K562 (cell line): ENCODE data around the gene ACSL3. TPM values are rescaled to one million over a fixed set of nuclear protein-coding genes. Genes with fewer than 3 reads are reported as not detected.

Source experiments
- ATF1 ChIP-seq, 2 experiments: fragments of 450-650 bp in 1 of 2; IDR thresholded peaks; 2 replicates each; pipeline ENCODE4 v1.6.1; 2016; ENCODE audit warnings: missing compliant biosample characterization in 1 of 2, missing genetic modification characterization in 1 of 2
- BACH1 ChIP-seq: fragments of 200-800 bp; sonication (Bioruptor generic); IDR thresholded peaks from 2 replicates; pipeline ENCODE4 v1.6.1; 2016; ENCODE audit warnings: missing genetic modification characterization, missing compliant biosample characterization
- BCL6 ChIP-seq: fragments of 250-450 bp; sonication (Bioruptor Pico); IDR thresholded peaks from 2 replicates; pipeline ENCODE4 v1.4.0; 2020
- CC2D1A ChIP-seq: fragments of 450-650 bp; IDR thresholded peaks from 2 replicates; pipeline ENCODE4 v1.6.1; 2017; ENCODE audit warnings: mild to moderate bottlenecking
- CHD4 ChIP-seq: fragments of 200-600 bp; sonication (generic); IDR thresholded peaks from 3 replicates; pipeline ENCODE4 v1.6.1; 2012; ENCODE audit warnings: low read depth, mild to moderate bottlenecking, mixed read lengths, low read length, inconsistent platforms; ENCODE audit not compliant: insufficient read depth, insufficient replicate concordance, poor library complexity, severe bottlenecking
- CTBP1 ChIP-seq: fragments of 450-650 bp; IDR thresholded peaks from 2 replicates; pipeline ENCODE4 v1.6.1; 2016; ENCODE audit warnings: borderline replicate concordance
- E2F8 ChIP-seq: fragments of 450-650 bp; IDR thresholded peaks from 2 replicates; pipeline ENCODE4 v1.7.1; 2018; ENCODE audit warnings: mild to moderate bottlenecking, low read depth; ENCODE audit not compliant: partially characterized antibody
- FOXJ2 ChIP-seq: fragments of 200-800 bp; sonication (Bioruptor generic); IDR thresholded peaks from 2 replicates; pipeline ENCODE4 v1.6.1; 2016; ENCODE audit warnings: missing genetic modification characterization, missing compliant biosample characterization
- GABPA ChIP-seq: fragments of 200-800 bp; sonication (Bioruptor generic); conservative IDR thresholded peaks from 2 replicates; pipeline ENCODE4 v1.6.1; 2016; ENCODE audit warnings: low read depth, missing genetic modification characterization, missing compliant biosample characterization
- HDAC6 ChIP-seq: IDR thresholded peaks from 2 replicates; pipeline ENCODE4 v1.6.1; 2012; ENCODE audit warnings: low read depth, mild to moderate bottlenecking, control low read depth, inconsistent platforms, low read length, moderate library complexity
- L3MBTL2 ChIP-seq: fragments of 450-650 bp; IDR thresholded peaks from 2 replicates; pipeline ENCODE4 v1.6.1; 2016; ENCODE audit warnings: mild to moderate bottlenecking, moderate library complexity
- NFXL1 ChIP-seq: fragments of 450-650 bp; formaldehyde crosslinking; IDR thresholded peaks from 2 replicates; pipeline ENCODE4 v1.4.0; 2021; ENCODE audit warnings: mild to moderate bottlenecking
- PHTF2 ChIP-seq: fragments of 250-450 bp; sonication (Bioruptor Pico); IDR thresholded peaks from 2 replicates; pipeline ENCODE4 v1.5.0; 2021; ENCODE audit warnings: mild to moderate bottlenecking
- POLR2AphosphoS2 ChIP-seq: IDR thresholded peaks from 2 replicates; pipeline ENCODE4 v1.6.1; 2012; ENCODE audit warnings: low read length, improper control_type of control experiment
- RNF2 ChIP-seq: sonication (generic); IDR thresholded peaks from 2 replicates; pipeline ENCODE4 v1.6.1; 2016
- SAFB2 ChIP-seq: fragments of 200-400 bp; formaldehyde crosslinking; IDR thresholded peaks from 2 replicates; pipeline ENCODE4 v1.6.1; 2018; ENCODE audit warnings: borderline replicate concordance, low read length, low read depth, moderate library complexity; ENCODE audit not compliant: severe bottlenecking
- YBX1 ChIP-seq: fragments of 450-650 bp; IDR thresholded peaks from 2 replicates; pipeline ENCODE4 v1.7.1; 2016; ENCODE audit warnings: mild to moderate bottlenecking
- ZFP36 ChIP-seq: fragments of 150-350 bp; IDR thresholded peaks from 2 replicates; pipeline ENCODE4 v1.6.1; 2018; ENCODE audit warnings: low read length, low read depth; ENCODE audit not compliant: partially characterized antibody
- ZNF134 ChIP-seq: fragments of 250-450 bp; sonication (Bioruptor Pico); conservative IDR thresholded peaks from 2 replicates; pipeline ENCODE4 v1.4.0; 2020
- ZNF436 ChIP-seq: fragments of 250-450, 450-650 bp; sonication (Bioruptor Pico); formaldehyde crosslinking; IDR thresholded peaks from 2 replicates; pipeline ENCODE4 v1.7.0; 2020; ENCODE audit warnings: mild to moderate bottlenecking
- ZNF511 ChIP-seq: sonication (generic); formaldehyde crosslinking; IDR thresholded peaks from 2 replicates; pipeline ENCODE4 v1.8.0; 2022; ENCODE audit warnings: mild to moderate bottlenecking, missing genetic modification reagents
- ZNF766 ChIP-seq: fragments of 200-800 bp; sonication (Bioruptor generic); conservative IDR thresholded peaks from 2 replicates; pipeline ENCODE4 v1.6.1; 2016; ENCODE audit warnings: missing genetic modification characterization, missing compliant biosample characterization
- ZSCAN29 ChIP-seq: fragments of 450-650 bp; IDR thresholded peaks from 2 replicates; pipeline ENCODE4 v1.6.1; 2017
- polyA plus RNA-seq, 8 experiments: library from polyadenylated mRNA; depleted of rRNA in 4 of 8; stranded (reverse) in 5 of 8; unstranded in 3 of 8; fragments of >200 nt; fragmentation: Nextera tagmentation in 2 of 8; fragmentation: Illumina TruSeq in 1 of 8; extraction: Ambion mirVana in 2 of 8; extraction: Trizol in 1 of 8; gene quantifications; 2 replicates each; pipeline versions ENCODE4 v1.2.1 to v1.2.3, GENCODE V29; 2011 to 2014; ENCODE audit warnings: inconsistent platforms in 1 of 8, missing spikeins in 1 of 8
- total RNA-seq, 7 experiments: library from RNA; depleted of rRNA in 6 of 7; stranded (reverse); fragments of >200 nt in 6 of 7; fragmentation: Illumina TruSeq in 2 of 7; extraction: Trizol in 2 of 7; gene quantifications; 2 replicates each; pipeline versions ENCODE4 v1.2.1 to v1.2.3, GENCODE V29; 2011 to 2021; ENCODE audit warnings: low replicate concordance in 1 of 7
- TF ChIP-seq, protein P1 (sequence below): sonication (generic); formaldehyde crosslinking; IDR thresholded peaks from 2 replicates; pipeline ENCODE4 v1.4.0; 2020; ENCODE audit warnings: mild to moderate bottlenecking, missing genetic modification reagents

The ACSL3 gene
- total and polyA plus RNA-seq, 9 of the 15 experiments (the other 6 are each of a cell fraction or from before 2014, with no cell fraction given), result 21.3 to 123 (median 85.2) TPM

- TF ChIP-seq FOXJ2 (tag) (0 out of 2 replicates have a peak, but pooled peaks have one; percentile 38), HDAC6 (no peak), CTBP1 (peak; percentile 20; the same call in 1 of the 2 replicates), ZNF134 (no peak), CC2D1A (no peak), YBX1 (no peak), ZNF511 (CRISPR knock-in tag) (no peak), ZNF436 (no peak), CHD4 (no peak), PHTF2 (no peak), BCL6 (CRISPR knock-in tag) (no peak), L3MBTL2 (peak; percentile 66), RNF2 (0 out of 2 replicates have a peak, but pooled peaks have one; percentile 14), NFXL1 (CRISPR knock-in tag) (no peak), ATF1 (CRISPR knock-in tag; IDR thresholded peaks at IDR 0.05) (no peak), ATF1 (tag; IDR thresholded peaks at IDR 0.05) (peak; percentile 37; the same call in 1 of the 2 replicates), SAFB2 (no peak), E2F8 (no peak), ZSCAN29 (no peak), GABPA (tag) (0 out of 2 replicates have a peak, but pooled peaks have one; percentile 24), BACH1 (tag) (0 out of 2 replicates have a peak, but pooled peaks have one; percentile 31), POLR2AphosphoS2 (no peak), ZNF766 (CRISPR knock-in tag) (0 out of 2 replicates have a peak, but pooled peaks have one; percentile 22), ZFP36 (no peak)
- TF ChIP-seq, protein P1, sequence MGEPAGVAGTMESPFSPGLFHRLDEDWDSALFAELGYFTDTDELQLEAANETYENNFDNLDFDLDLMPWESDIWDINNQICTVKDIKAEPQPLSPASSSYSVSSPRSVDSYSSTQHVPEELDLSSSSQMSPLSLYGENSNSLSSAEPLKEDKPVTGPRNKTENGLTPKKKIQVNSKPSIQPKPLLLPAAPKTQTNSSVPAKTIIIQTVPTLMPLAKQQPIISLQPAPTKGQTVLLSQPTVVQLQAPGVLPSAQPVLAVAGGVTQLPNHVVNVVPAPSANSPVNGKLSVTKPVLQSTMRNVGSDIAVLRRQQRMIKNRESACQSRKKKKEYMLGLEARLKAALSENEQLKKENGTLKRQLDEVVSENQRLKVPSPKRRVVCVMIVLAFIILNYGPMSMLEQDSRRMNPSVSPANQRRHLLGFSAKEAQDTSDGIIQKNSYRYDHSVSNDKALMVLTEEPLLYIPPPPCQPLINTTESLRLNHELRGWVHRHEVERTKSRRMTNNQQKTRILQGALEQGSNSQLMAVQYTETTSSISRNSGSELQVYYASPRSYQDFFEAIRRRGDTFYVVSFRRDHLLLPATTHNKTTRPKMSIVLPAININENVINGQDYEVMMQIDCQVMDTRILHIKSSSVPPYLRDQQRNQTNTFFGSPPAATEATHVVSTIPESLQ (CRISPR knock-in tag), result no peak
Observed at GRCh38 chr2:222982010-222982908, 121.4 kb downstream of the ACSL3 start (continued).
